Hippocampal formation (tissue), 2 donors: ENCODE results near the gene MAS1L.

Experiments
- DNase-seq, 2 donors: peaks; one replicate each; lab custom pipeline; 2025; lab: John Stamatoyannopoulos, UW

The MAS1L gene, protein sequence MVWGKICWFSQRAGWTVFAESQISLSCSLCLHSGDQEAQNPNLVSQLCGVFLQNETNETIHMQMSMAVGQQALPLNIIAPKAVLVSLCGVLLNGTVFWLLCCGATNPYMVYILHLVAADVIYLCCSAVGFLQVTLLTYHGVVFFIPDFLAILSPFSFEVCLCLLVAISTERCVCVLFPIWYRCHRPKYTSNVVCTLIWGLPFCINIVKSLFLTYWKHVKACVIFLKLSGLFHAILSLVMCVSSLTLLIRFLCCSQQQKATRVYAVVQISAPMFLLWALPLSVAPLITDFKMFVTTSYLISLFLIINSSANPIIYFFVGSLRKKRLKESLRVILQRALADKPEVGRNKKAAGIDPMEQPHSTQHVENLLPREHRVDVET

DNA sequence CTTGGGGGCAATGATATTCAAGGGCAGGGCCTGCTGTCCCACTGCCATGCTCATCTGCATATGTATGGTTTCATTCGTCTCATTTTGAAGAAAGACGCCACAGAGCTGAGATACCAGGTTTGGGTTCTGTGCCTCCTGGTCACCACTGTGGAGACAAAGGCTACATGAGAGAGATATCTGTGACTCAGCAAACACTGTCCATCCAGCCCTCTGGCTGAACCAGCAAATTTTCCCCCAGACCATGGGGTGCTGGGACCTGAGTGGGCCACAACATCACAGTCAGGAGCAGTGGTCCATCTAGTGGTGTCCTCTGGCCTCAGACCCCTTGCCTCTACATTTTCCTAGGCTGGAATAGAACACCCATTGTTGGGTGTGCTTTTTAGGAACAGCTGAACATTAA lies at the start of gene MAS1L:
TSS of gene MAS1L (minus strand) at position 297 of the 400 bp plus-strand sequence. CDS start at position 243, 54 bp downstream.
- no peak for DNase-seq

GRCh38 chr6:29532320-29532951 lies 44.7 kb upstream of the MAS1L start:
- no peak for DNase-seq

- no peak for DNase-seq
Measured at GRCh38 chr6:29531668-29532067, 43.9 kb upstream of the MAS1L start.

DNA sequence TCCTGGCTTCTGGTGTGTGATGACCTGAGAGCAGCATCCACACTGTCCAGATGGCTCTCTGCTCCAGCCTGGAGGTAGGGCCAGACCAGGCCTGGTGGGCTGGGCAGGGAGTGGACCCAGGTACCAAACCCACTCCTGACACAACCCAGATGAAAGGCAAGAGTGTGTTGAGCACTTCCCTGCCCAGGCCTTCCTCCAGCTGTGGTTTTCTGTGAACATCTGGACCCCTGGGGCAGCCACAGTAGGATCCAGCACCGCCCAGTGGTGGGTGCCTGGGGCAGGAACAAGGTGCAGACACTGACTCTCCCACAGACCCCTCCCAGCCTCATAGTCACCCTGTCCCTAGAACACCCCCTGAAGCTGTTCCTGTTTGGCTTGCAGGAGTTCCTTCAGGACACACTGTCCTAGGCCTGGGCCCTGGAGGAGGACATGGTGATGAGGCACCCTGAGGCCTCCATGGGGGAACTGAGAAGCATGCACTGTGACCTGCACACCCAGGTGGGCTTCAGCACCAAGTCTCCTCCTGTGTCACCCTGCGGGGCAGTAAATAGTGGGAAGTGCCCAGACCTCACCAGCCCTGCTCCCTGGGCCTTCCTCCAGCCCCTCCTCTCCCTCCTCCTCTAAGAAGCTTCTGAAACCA lies 43.0 kb upstream of the MAS1L start:
- no peak for DNase-seq

- no peak for DNase-seq
Measured at GRCh38 chr6:29529956-29530355, 42.2 kb upstream of the MAS1L start.

- DNase-seq = no peak
Measured at GRCh38 chr6:29528988-29529560, 41.3 kb upstream of the MAS1L start.

GRCh38 chr6:29528300-29528931 lies 40.7 kb upstream of the MAS1L start:
- DNase-seq = no peak

DNA sequence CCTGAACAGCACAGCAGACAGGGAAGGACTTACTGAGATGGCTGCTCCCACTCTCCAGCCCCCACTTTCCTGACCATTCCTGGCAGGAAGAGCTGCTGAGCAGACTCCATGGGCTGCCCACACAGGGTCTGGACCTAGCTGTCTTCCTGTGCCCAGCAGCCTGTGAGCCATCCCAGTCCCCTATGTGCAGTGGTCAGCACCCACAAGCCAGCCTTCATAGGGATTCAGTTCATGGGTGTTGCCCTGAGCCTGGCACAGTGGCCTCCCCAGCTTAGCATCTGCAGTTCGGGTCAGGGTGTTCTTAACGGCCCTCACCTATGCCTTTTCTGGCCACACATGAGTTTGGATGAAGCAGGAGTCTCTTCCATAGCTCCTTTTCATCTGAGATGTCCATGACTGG lies 39.8 kb upstream of the MAS1L start:
- no peak for DNase-seq

DNA sequence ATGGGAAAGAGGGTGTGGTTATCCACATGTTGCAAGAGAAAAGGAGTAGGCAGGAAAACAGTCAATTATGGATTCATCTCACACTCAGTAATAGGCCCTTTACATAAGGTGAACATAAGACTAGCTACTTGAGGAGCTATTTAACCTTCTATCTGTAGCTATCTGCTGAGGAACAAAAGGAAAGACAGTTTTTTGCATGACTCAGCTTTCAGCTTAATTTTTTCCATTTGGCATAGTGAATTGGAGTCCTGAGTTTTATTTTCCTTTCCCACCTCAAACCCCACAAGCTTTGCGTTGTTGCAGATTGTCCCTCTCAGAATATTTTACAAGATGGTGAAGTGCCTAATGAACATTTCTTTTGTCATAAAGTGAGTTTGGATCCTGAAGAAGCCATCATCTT lies 39.4 kb upstream of the MAS1L start:
- no peak for DNase-seq

DNA sequence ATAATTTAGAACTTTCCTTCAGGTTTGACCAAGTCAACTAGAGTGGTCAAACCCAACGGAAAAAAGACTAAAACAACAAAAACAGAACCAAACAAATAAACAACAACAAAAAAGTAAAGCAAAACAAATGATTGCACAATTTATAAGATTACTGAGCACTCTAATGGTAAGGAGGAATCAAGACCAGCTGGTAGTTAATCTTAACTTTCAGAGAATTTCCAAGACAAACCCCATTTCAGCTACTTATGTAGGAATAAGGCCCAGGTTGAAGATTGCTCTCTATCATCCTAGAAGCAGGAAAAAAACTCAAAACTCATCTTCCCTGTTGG lies 37.5 kb upstream of the MAS1L start:
- DNase-seq = no peak

DNA sequence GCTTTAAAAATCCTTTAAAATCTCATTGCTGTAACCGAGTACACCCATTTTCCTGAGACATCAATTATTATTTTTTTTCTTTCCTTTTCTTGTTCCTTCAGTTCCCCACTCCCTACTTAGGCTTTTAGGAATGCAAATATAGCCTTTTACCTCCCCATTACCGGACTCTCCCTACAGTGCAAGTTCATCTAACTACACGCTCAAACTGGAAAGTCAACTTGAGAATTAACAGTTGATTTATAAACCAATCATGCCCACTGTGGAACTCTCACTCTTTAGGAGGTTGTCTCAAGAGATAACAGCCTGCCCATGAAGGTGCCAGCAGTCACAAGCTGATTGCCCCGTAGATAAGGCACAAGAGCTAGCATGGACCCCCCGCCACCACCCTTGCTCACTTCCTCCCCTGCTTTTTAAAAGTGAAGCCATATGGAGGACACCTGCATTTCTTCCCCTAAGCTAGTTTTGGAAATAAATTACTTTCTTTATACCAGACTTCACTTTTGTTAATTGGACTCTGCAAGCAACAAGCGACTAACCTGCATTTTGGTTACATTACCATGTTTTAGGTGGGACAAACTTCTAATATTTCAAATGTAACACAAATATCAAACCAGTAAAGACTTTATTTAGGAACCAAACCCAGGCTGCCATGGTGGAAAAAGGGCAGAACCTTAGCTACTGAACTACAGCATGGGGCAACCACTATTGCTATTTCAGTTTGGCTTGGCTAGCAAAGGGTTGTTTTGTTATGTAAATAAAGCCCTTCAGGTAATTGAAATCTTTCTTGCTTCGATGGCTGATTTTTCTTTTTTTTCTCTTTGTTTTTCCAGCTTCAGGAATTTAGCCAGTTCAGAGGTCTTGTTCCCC lies 36.9 kb upstream of the MAS1L start:
- DNase-seq = no peak

GRCh38 chr6:29524044-29524443 lies 36.3 kb upstream of the MAS1L start:
- no peak for DNase-seq

- DNase-seq = no peak
Measured at GRCh38 chr6:29522227-29522626, 34.5 kb upstream of the MAS1L start.

DNA sequence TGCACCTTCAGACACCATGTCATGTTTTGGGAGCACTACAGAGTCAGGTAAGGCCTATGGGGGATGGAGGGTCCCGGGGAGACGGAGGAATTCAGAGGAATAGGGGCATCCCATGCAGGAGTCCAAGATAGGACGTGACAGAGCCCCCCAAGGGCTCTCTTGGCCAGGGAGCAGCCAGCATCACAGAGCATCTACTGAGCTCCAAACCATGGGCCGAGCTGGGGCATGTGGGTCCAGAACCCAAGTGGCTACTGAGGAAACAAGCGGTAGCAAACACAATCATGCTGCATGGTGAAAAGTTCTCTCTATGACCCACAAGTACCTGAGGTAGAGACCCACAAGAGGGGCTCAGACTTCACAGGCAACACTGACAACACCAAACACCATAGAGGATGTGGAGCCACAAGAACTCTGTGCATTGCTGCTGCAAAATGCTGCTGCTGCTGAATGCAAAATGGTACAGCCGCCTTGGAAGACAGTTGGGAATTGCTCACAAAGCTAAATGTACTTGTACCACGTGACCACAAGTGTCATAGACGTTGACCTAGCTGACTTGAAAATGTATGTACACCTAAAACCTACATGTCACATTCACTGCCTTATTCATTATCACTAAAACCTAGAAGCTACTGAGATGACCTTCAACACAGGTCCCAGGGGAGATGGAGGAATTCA lies 33.4 kb upstream of the MAS1L start:
- no peak for DNase-seq

DNA sequence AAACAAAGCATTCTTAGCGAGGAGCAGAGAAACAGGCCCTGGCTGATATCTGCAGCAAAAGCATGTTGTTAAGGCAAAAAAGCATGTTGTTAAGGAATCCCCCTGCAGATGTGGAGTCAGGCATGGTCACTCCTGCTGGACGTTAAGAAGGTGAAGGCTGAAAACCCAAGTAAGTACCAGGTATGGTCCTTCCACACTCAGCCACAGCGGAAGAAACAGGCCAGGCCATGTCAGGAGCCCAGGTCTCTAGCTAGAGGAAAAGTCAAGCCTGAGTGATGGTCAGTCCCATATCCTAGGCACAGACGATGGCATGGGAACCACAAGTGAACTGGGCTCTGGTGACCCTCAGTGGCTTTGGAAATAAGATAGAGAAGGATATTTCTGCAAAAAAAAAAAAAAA lies 32.5 kb upstream of the MAS1L start:
- no peak for DNase-seq

DNA sequence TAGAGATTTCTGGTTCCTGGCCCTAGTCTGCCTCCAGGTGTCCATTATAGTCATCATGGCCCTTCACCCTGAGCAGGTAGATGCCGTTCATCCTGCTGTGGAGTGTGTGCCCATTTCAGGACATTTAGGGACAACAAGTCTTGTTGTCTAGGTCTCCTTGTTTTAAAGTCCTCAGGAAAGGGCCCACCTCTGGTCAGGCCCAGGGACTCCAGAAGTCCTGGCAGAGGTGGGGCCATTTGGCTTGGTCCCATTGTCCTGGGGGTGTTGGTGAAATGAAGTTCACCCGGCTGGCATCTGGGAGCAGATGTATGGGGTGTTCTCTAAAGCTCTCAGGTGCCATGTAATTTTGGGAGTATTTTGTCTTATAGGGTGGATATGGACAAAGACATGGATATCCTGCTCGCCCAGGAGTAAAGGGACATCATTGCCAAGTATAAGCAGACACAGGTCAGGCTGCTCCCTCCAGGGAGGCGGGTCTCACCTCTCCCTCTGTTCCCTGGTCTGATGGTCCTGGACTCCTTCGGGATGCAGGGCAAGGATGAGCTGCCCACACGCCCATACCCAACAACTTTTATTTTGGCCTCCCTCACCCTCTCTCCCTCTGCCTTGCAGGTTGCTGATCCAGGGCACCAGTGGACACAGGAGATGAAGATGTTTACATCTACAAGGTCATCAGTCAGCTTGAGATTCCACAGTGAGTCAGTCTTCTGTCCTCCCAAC lies 31.7 kb upstream of the MAS1L start:
- no peak for DNase-seq

DNA sequence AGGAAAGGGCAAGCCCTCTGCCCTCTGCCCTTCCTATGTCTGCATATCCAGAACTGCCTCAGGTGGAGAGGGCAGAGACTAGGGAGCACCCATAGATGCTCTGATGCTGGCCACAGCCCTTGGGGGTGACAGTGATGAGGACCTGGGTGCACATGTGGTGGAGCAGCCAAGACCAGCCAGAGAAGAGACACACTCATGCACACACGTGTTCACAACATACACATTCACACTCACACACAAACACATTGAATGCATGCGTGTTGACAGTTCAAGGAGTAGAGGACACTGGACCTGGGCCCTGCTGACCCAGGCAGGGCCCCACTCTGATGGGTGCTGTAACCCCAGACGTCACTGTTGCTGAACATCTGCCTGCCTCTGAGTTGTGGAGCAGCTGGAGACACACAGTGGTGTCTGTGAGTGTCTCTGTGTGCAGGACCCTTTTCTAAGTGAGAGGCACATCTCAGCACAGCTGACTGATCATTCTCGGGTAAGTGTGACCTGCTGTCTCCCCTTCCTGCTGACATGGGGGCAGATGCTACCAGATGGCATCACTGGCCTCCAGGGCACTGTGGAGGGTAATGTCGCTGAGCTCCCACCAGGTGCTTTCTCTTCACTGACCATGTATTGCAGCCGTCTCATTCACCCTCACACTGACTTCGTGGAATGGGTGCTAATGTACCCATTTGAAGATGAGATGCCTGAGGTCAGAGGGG lies 30.1 kb upstream of the MAS1L start:
- DNase-seq = no peak

DNA sequence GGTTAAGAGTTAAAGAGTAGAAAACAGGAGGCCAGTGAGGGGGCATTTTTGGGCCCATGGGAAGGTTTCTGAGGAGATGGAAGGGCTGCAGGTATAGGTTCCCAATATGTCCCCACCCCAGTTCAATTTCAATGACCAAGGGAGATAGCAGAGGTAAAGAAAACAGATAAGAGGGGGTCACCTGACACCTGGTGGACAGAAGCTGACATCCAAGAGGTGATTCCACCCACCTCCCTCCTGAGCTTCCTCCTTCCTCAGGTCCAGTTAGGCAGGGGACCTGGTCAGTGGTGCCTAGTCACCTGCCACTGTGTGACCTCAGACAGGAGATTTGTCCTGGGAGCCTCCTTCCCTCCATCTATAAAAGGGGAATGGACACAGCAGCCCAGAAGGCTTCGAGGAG lies 29.5 kb upstream of the MAS1L start:
- DNase-seq = no peak

DNA sequence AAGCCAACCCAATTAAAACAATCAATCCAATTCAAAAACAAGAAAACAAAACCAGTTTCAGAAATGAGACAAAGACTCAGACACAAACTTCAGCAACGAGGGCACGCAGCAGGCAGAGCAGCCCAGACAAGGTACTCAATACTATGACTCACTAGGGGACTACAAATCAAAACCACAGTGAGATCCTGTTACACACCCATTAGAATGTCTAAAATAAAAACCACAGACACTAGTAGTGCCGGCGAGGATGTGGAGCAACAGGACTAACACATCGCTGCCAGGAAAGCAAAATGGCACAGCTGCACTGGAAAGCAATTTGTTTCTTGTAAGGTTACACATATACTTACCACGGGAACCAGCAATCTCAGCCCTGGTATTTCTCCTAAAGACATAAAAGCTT lies 28.4 kb upstream of the MAS1L start:
- DNase-seq = no peak
